Measurements from ENCODE around the gene METTL22. TPM values are rescaled to one million over a fixed set of nuclear protein-coding genes. Genes with fewer than 3 reads are reported as not detected.

METTL22 gene
- total and polyA plus RNA-seq, 10 of the 15 experiments (the other 5 are each of a cell fraction or from before 2014, with no cell fraction given) = 6.4 to 34.7 (median 18.8) TPM

GRCh38 chr16:8663192-8664089, 41.9 kb downstream of the METTL22 start:
- H3K9me3 ChIP-seq (replicated peaks; ENCODE audit: control insufficient read depth, insufficient read depth, low read length) = no peaks in the 10 kb centered on the region
- no peaks in the 10 kb centered on the region for H3K4me1 ChIP-seq (ENCODE audit: control insufficient read depth, insufficient read depth, low read length)
- ChIA-PET SMC1A (ENCODE audit: uncharacterized antibody, unreplicated experiment) (interaction anchor here (0.5 to 5.8 kb wide), 13 partner anchors 9 to 471 kb away, joined by 3 to 37 read pairs (median 4); partner anchors contain the start of genes ABAT and LITAFD), CTCF (interaction anchor here (1.4 to 7.7 kb wide), 7 partner anchors 96 to 471 kb away, joined by 4 to 72 read pairs (median 17); partner anchors contain the start of genes LITAFD, PMM2 and TMEM186), RAD21 (ENCODE audit: unreplicated experiment) (interaction anchor here (0.7 to 4.8 kb wide), 11 partner anchors 58 to 476 kb away, joined by 3 to 32 read pairs (median 4); partner anchors contain the start of gene CARHSP1), POLR2A (interaction anchor here (0.6 to 0.7 kb wide), 4 partner anchors 56 to 1143 kb away, joined by 3 to 6 read pairs (median 6); no protein-coding TSS in a partner anchor)
- H3K4me3 ChIP-seq = no peak overlapping the region
- H3K4me2 ChIP-seq (ENCODE audit: control insufficient read depth, insufficient read depth) = no peak overlapping the region
- intact Hi-C loops (cut with micrococcal nuclease; ENCODE audit: unreplicated experiment) (no loop called here), in situ Hi-C loops (cut with MboI) (loop anchor here (5.0 kb wide), 1 partner anchor 134 kb away; the partner anchor contains the start of genes PMM2 and TMEM186)
- 9% methylated on average over 9 of the region's 9 CpGs for WGBS (ENCODE audit: insufficient coverage, insufficient replicate concordance, low lambda C conversion rate, missing lambda C conversion rate)
- no peak overlapping the region for H3K9ac ChIP-seq (ENCODE audit: control insufficient read depth, insufficient read depth, low read length)
- ATAC-seq = peak; percentile 72
- H3K27me3 ChIP-seq (replicated peaks in 1 of 2; ENCODE audit: control insufficient read depth in 2 of 2, insufficient read depth in 2 of 2, low read length in 1 of 2) = no peaks in the 10 kb centered on the region
- no peak for DNase-seq (ENCODE audit: low read depth, low spot score)
- no peak for FAIRE-seq
- no peak overlapping the region for H3K27ac ChIP-seq (ENCODE audit: control insufficient read depth, insufficient read depth)
- H3K36me3 ChIP-seq (ENCODE audit: control insufficient read depth in 2 of 2, insufficient read depth in 2 of 2, low read length in 1 of 2) = no peaks in the 10 kb centered on the region
- no peaks in the 10 kb centered on the region for H3K79me2 ChIP-seq (ENCODE audit: control insufficient read depth, insufficient read depth, low read length)
- H2AFZ ChIP-seq (ENCODE audit: control insufficient read depth, low read depth, low read length) = no peak overlapping the region
- BruUV-seq (replicated peaks) = no TSS peak
- H4K20me1 ChIP-seq (ENCODE audit: control insufficient read depth, insufficient read depth) = no peaks in the 10 kb centered on the region
- TF ChIP-seq, protein P1, sequence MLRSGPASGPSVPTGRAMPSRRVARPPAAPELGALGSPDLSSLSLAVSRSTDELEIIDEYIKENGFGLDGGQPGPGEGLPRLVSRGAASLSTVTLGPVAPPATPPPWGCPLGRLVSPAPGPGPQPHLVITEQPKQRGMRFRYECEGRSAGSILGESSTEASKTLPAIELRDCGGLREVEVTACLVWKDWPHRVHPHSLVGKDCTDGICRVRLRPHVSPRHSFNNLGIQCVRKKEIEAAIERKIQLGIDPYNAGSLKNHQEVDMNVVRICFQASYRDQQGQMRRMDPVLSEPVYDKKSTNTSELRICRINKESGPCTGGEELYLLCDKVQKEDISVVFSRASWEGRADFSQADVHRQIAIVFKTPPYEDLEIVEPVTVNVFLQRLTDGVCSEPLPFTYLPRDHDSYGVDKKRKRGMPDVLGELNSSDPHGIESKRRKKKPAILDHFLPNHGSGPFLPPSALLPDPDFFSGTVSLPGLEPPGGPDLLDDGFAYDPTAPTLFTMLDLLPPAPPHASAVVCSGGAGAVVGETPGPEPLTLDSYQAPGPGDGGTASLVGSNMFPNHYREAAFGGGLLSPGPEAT (IDR thresholded peaks at IDR 0.05; ENCODE audit: low read depth) = peak; percentile 79; the same call in 1 of the 2 replicates
- TF ChIP-seq MEF2A (IDR thresholded peaks at IDR 0.05; ENCODE audit: insufficient read depth, low read depth, low read length) (0 out of 2 replicates have a peak, but pooled peaks have one; percentile 49), PBX3 (IDR thresholded peaks at IDR 0.05; ENCODE audit: insufficient replicate concordance, low read depth, low read length) (peak; percentile 77), EP300 (IDR thresholded peaks at IDR 0.05; ENCODE audit: borderline replicate concordance in 1 of 2, control insufficient read depth in 1 of 2, low read depth in 2 of 2, low read length in 2 of 2) (peak in 1 of 2 experiments; percentile 44; a peak in 1 of 4 replicates), BMI1 (IDR thresholded peaks at IDR 0.05; ENCODE audit: borderline replicate concordance) (peak; percentile 71; the same call in 1 of the 2 replicates), IKZF2 (IDR thresholded peaks at IDR 0.05) (peak; percentile 14 to 36; a peak in 2 of 4 replicates), SMARCA5 (IDR thresholded peaks at IDR 0.05) (0 out of 2 replicates have a peak, but pooled peaks have one; percentile 67), MEF2B (IDR thresholded peaks at IDR 0.05; ENCODE audit: partially characterized antibody, poor library complexity, severe bottlenecking) (peak; percentile 68), MXI1 (IDR thresholded peaks at IDR 0.05; ENCODE audit: low read depth, low read length) (0 out of 2 replicates have a peak, but pooled peaks have one; percentile 31), DPF2 (IDR thresholded peaks at IDR 0.05) (peak; percentile 37; the same call in 1 of the 2 replicates), CHD2 (IDR thresholded peaks at IDR 0.05; ENCODE audit: borderline replicate concordance, low read depth, low read length) (no peak), GATAD2B (conservative IDR thresholded peaks at IDR 0.05; ENCODE audit: low read depth) (0 out of 2 replicates have a peak, but pooled peaks have one; percentile 28), E4F1 (IDR thresholded peaks at IDR 0.05; ENCODE audit: borderline replicate concordance, partially characterized antibody) (no peak)
- TF ChIP-seq, protein P2, sequence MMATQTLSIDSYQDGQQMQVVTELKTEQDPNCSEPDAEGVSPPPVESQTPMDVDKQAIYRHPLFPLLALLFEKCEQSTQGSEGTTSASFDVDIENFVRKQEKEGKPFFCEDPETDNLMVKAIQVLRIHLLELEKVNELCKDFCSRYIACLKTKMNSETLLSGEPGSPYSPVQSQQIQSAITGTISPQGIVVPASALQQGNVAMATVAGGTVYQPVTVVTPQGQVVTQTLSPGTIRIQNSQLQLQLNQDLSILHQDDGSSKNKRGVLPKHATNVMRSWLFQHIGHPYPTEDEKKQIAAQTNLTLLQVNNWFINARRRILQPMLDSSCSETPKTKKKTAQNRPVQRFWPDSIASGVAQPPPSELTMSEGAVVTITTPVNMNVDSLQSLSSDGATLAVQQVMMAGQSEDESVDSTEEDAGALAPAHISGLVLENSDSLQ (IDR thresholded peaks at IDR 0.05) = peak; percentile 95

All from GM12878 (cell line).